Measurements from ENCODE around the gene CFAP69. TPM values are rescaled to one million over a fixed set of nuclear protein-coding genes. Genes with fewer than 3 reads are reported as not detected.
A peak's percentile ranks its signal among the peaks of the same experiment; 100 is the strongest.
"Not testable (repeated sequence)": the region's sequence is repeated elsewhere in the genome, so short reads cannot be mapped to it uniquely, and the experiment has no call there.

The CFAP69 gene
- total RNA-seq, 4 donors from 2014 or later: 1.3 to 9.8 (median 4.7) TPM

DNA sequence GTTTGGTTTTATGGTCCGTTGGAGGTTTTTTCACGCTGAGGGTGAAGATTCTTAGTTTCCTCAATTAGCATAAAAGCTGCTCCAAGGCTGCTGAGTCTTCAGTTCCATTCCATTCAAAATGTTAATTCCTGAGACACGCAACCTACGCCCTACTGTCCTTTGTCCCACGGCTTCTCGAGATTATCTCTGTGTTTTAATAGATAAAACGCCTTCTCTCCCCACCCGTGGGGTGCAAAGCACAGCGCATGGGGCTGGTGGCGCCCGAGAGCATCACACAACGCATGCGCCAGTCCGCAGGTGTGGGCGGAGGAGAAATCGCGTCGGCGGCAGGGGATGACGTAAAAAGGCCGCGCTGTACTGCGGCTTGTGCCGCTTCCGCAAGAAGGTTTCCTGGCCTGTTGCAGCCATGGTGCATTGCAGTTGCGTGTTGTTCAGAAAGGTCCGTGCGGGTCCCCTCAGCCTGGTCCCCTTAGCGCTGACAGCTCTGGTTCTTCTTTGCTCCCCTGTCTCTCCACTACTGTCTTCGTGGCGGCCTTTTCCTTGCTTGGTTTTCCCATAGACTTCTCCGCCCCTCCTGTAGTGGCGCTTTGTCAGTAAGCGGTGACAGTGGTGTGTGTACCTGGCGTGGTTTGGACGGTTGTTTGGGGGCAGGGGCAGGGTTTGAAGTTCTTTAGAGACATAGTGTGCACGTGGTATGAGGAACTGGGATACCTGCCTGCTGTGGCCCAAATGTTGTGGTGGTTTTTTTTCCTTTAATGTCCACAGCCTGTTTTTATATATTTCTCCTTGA lies 101.6 kb downstream of the CFAP69 start, which contains the start of gene GTPBP10:
Gene GTPBP10 (plus strand): TSS at position 381 of the 790 bp plus-strand sequence. CDS start 26 bp downstream, at position 407.
- Histone ChIP-seq H3K27ac (peak within 1 kb of the TSS; percentile 76), H3K4me3 (peak within 1 kb of the TSS; percentile 57), H3K4me1 (peaks cover 21% of the 10 kb centered on the region), H3K27me3 (no peaks in the 10 kb centered on the region), H3K36me3 (peaks cover 2% of the 10 kb centered on the region), H3K9me3 (no peaks in the 10 kb centered on the region)
- TF ChIP-seq POLR2A (IDR thresholded peaks at IDR 0.05) (peak; percentile 34 to 83), EP300 (IDR thresholded peaks at IDR 0.05) (no peak), POLR2AphosphoS5 (IDR thresholded peaks at IDR 0.05) (peak in 2 of 3 donors; percentile 66 to 90), CTCF (IDR thresholded peaks at IDR 0.05) (peak; percentile 62 to 78)
- WGBS: under 1% methylated on average over 23 of the region's 37 CpGs
- DNase-seq (ENCODE audit: low spot score in 2 of 2): peak; percentile 95

DNA sequence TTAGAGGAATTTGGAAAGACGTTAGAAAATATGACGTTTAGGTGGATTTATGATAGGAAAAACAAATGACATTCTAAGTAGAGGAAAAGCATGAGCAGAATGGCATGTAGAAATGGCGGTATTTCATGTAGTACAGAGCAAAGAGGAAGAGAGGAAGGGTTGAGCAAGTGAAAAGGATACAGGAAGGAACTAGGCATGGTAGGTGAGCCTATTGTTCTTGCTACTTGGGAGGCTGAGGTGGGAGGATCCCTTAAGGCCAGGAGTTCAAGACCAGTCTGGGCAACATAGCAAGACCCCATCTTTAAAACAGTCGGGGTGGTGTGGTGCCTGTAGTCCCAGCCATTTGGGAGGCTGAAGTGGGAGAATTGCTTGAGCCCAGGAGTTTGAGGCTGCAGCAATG lies 102.8 kb downstream of the CFAP69 start:
- Histone ChIP-seq H3K9me3 (no peaks in the 10 kb centered on the region), H3K4me3 (peak overlapping the region; percentile 57), H3K27ac (no peak overlapping the region), H3K36me3 (peaks cover 6% of the 10 kb centered on the region), H3K27me3 (no peaks in the 10 kb centered on the region), H3K4me1 (peaks cover 21% of the 10 kb centered on the region)
- no peak for DNase-seq (ENCODE audit: low spot score in 2 of 2)
- TF ChIP-seq CTCF (IDR thresholded peaks at IDR 0.05) (no peak), EP300 (IDR thresholded peaks at IDR 0.05) (no peak), POLR2AphosphoS5 (IDR thresholded peaks at IDR 0.05) (no peak), POLR2A (IDR thresholded peaks at IDR 0.05) (no peak)
- WGBS: 66% methylated on average over 4 of the region's 4 CpGs

- Histone ChIP-seq H3K4me3 (no peak overlapping the region), H3K4me1 (peaks cover 21% of the 10 kb centered on the region), H3K27me3 (no peaks in the 10 kb centered on the region), H3K9me3 (no peaks in the 10 kb centered on the region), H3K36me3 (peaks cover 11% of the 10 kb centered on the region), H3K27ac (no peak overlapping the region)
- TF ChIP-seq CTCF (IDR thresholded peaks at IDR 0.05): no peak
- TF ChIP-seq POLR2AphosphoS5 (IDR thresholded peaks at IDR 0.05): no peak
- no peak for TF ChIP-seq EP300 (IDR thresholded peaks at IDR 0.05)
- TF ChIP-seq POLR2A (IDR thresholded peaks at IDR 0.05): no peak
- WGBS: 74% methylated on average over 4 of the region's 4 CpGs
- no peak for DNase-seq (ENCODE audit: low spot score in 2 of 2)
Measured at GRCh38 chr7:90349305-90349704, 104.3 kb downstream of the CFAP69 start.

GRCh38 chr7:90350032-90350431 lies 105.1 kb downstream of the CFAP69 start:
- peaks cover 12% of the 10 kb centered on the region for H3K36me3 ChIP-seq
- not testable (repeated sequence) for H3K9me3 ChIP-seq; H3K27ac ChIP-seq; H3K4me3 ChIP-seq; DNase-seq (ENCODE audit: low spot score in 2 of 2); H3K27me3 ChIP-seq
- 93% methylated on average over 3 of the region's 3 CpGs for WGBS
- peaks cover 21% of the 10 kb centered on the region for H3K4me1 ChIP-seq

GRCh38 chr7:90351987-90352386 lies 107.0 kb downstream of the CFAP69 start:
- H3K4me3 ChIP-seq: no peak overlapping the region
- H3K27ac ChIP-seq: no peak overlapping the region
- H3K27me3 ChIP-seq: no peaks in the 10 kb centered on the region
- peaks cover 12% of the 10 kb centered on the region for H3K4me1 ChIP-seq
- peaks cover 28% of the 10 kb centered on the region for H3K36me3 ChIP-seq
- TF ChIP-seq EP300 (IDR thresholded peaks at IDR 0.05) (no peak), POLR2A (IDR thresholded peaks at IDR 0.05) (no peak), CTCF (IDR thresholded peaks at IDR 0.05) (no peak)
- no peak for DNase-seq (ENCODE audit: low spot score in 2 of 2)
- H3K9me3 ChIP-seq: no peaks in the 10 kb centered on the region

Other genes with a start within 250 kb of the CFAP69 start
- gene STEAP1, start 90.7 kb upstream of the CFAP69 start, total RNA-seq: 1 to 10 TPM; 1.5 to 6.0 (median 3.1) TPM
- 10 to 100 TPM in 1 of 4 donors, 1 to 10 TPM in 3; 2.9 to 13.2 (median 3.9) TPM for gene STEAP2, start 33.4 kb upstream of the CFAP69 start, total RNA-seq
- not detected for gene FAM237B, start 76.1 kb downstream of the CFAP69 start, total RNA-seq
- 10 to 100 TPM; 10.5 to 35.6 (median 13.7) TPM for gene GTPBP10, start 101.5 kb downstream of the CFAP69 start, total RNA-seq
- gene CLDN12, start 158.3 kb downstream of the CFAP69 start, total RNA-seq: 10 to 100 TPM in 3 of 4 donors, 1 to 10 TPM in 1; 9.8 to 24.2 (median 17.7) TPM
- not detected for gene PTTG1IP2, start 224.5 kb downstream of the CFAP69 start, total RNA-seq